GM19395 (cell line): ENCODE results near the gene PROM2.

Experiments
- ATAC-seq: cut with Tn5 transposase; IDR thresholded peaks from one replicate; pipeline ENCODE4 v1.9.1; 2021; ENCODE audit warnings: mild to moderate bottlenecking, moderate library complexity; ENCODE audit not compliant: unreplicated experiment

The PROM2 gene

GRCh38 chr2:95319481-95320343 lies 45.5 kb downstream of the PROM2 start:
- ATAC-seq = no peak

- ATAC-seq = no peak
Observed at GRCh38 chr2:95320344-95320712, 46.1 kb downstream of the PROM2 start.

- ATAC-seq = no peak
Observed at GRCh38 chr2:95320986-95321767, 46.9 kb downstream of the PROM2 start.

GRCh38 chr2:95323347-95324155 lies 49.3 kb downstream of the PROM2 start:
- no peak for ATAC-seq

GRCh38 chr2:95325026-95325425 lies 50.8 kb downstream of the PROM2 start:
- no peak for ATAC-seq

GRCh38 chr2:95325590-95326432 lies 51.6 kb downstream of the PROM2 start:
- no peak for ATAC-seq

GRCh38 chr2:95326433-95327140 lies 52.3 kb downstream of the PROM2 start:
- no peak for ATAC-seq

- no peak for ATAC-seq
Observed at GRCh38 chr2:95327861-95328260, 53.6 kb downstream of the PROM2 start.

- no peak for ATAC-seq
Observed at GRCh38 chr2:95328358-95329125, 54.3 kb downstream of the PROM2 start.

GRCh38 chr2:95329401-95329800 lies 55.2 kb downstream of the PROM2 start:
- ATAC-seq = no peak

- ATAC-seq = no peak
Observed at GRCh38 chr2:95329891-95330793, 55.9 kb downstream of the PROM2 start.

GRCh38 chr2:95330794-95331338 lies 56.6 kb downstream of the PROM2 start:
- ATAC-seq = no peak

- no peak for ATAC-seq
Observed at GRCh38 chr2:95331606-95332005, 57.4 kb downstream of the PROM2 start.

GRCh38 chr2:95332036-95332435 lies 57.8 kb downstream of the PROM2 start:
- ATAC-seq = no peak

- no peak for ATAC-seq
Observed at GRCh38 chr2:95333056-95333455, 58.8 kb downstream of the PROM2 start.

- ATAC-seq = no peak
Observed at GRCh38 chr2:95333888-95334338, 59.7 kb downstream of the PROM2 start.

- ATAC-seq = no peak
Observed at GRCh38 chr2:95334916-95335641, 60.8 kb downstream of the PROM2 start.
